GM13977 (cell line): ENCODE results near the gene PTCH1.

Experiments
- DNase-seq: peaks from one replicate; pipeline ENCODE4 v3.0.0; 2012; ENCODE audit warnings: low spot score
- in situ Hi-C: fragments of 300-500 bp; cut with MboI; formaldehyde crosslinking; loops from one replicate; pipeline ENCODE4 v1.12.0; 2022; ENCODE audit warnings: low sequenced_read_pairs, low pct_unique_long_range_greater_than_20kb, mixed read lengths, inconsistent platforms; ENCODE audit not compliant: unreplicated experiment
- TF ChIP-seq, protein P1 (sequence below): IDR thresholded peaks from 2 replicates; pipeline ENCODE4 v1.5.1; 2012; ENCODE audit warnings: mild to moderate bottlenecking, control low read depth; ENCODE audit not compliant: insufficient read depth; ENCODE audit errors: extremely low read depth, missing control alignments

Gene PTCH1

DNA sequence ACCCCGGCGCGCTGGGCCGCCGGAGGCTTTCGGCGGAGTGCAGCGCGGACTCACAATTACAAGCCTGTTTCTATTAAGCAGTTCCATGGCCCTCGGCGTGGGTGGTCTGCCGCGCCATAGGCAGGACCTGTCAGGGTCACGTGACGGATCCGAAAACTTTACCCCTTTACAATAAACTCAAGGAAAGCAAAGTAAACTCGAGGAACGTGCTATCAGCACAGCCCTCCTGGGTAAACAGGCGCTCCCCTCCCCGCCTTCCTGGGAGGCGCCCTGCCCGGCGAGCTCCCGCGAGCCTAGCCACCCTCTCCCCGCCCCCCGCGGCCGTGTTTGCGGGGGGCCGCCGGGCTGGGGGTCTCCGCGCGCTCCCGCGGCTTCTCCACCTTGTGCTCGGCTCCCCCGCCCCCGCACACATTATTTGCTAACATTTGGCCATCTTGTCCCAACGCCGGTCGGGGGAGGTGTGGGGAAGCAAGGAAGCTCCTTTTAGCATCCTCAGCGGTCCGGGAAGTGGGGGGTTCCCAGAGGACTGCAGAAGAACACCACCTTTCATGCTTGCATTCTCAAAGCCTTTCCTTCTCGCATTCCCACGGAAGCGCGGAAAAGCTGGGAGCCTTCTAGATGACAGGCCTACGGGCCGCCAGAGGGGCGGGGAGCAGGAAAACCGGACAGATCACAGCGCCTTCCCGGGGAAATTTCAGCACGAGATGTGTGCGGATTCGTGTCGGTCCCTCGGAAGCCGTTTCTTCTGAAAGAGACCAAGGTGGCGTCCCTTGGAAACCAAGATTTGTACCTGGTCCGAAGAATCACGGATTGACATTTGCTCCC is at the start of gene PTCH1:
Gene PTCH1, minus strand, starts transcription at position 238 of the 825 bp plus-strand sequence.
- TF ChIP-seq, protein P1, sequence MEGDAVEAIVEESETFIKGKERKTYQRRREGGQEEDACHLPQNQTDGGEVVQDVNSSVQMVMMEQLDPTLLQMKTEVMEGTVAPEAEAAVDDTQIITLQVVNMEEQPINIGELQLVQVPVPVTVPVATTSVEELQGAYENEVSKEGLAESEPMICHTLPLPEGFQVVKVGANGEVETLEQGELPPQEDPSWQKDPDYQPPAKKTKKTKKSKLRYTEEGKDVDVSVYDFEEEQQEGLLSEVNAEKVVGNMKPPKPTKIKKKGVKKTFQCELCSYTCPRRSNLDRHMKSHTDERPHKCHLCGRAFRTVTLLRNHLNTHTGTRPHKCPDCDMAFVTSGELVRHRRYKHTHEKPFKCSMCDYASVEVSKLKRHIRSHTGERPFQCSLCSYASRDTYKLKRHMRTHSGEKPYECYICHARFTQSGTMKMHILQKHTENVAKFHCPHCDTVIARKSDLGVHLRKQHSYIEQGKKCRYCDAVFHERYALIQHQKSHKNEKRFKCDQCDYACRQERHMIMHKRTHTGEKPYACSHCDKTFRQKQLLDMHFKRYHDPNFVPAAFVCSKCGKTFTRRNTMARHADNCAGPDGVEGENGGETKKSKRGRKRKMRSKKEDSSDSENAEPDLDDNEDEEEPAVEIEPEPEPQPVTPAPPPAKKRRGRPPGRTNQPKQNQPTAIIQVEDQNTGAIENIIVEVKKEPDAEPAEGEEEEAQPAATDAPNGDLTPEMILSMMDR: no peak
- DNase-seq: peak; percentile 47
- in situ Hi-C loops: no loop called here

- TF ChIP-seq, protein P1: no peak
- DNase-seq: no peak
- in situ Hi-C loops: no loop called here
These were observed 49.2 kb upstream of the PTCH1 start for GRCh38 chr9:95565982-95566381.

- no peak for DNase-seq
- TF ChIP-seq, protein P1: no peak
- in situ Hi-C loops: no loop called here
These were observed 45.1 kb upstream of the PTCH1 start for GRCh38 chr9:95561913-95562312.

- in situ Hi-C loops: no loop called here
- no peak for DNase-seq
- TF ChIP-seq, protein P1: no peak
These were observed 40.4 kb upstream of the PTCH1 start for GRCh38 chr9:95557142-95557541.

DNA sequence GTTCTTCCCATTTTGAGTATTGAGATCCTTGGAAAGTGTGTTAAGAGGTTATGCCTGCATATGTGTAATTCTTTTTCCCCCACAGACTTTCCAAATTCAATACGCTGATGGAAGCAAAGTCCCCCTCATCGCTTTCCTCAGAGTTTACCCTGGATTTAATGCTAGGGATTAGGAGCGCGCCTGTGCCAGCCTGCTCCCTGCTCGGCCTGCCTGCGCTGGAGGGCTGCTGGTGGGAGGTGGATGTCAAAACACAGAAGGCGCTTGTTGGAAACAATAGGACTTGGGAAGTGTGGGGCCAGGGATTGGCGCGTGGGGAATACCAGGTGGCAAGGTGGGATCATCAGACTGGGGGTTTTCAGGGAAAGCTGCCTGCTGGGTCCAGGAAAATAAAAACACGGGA is 39.8 kb upstream of the PTCH1 start:
- TF ChIP-seq, protein P1: no peak
- no peak for DNase-seq
- in situ Hi-C loops: no loop called here

DNA sequence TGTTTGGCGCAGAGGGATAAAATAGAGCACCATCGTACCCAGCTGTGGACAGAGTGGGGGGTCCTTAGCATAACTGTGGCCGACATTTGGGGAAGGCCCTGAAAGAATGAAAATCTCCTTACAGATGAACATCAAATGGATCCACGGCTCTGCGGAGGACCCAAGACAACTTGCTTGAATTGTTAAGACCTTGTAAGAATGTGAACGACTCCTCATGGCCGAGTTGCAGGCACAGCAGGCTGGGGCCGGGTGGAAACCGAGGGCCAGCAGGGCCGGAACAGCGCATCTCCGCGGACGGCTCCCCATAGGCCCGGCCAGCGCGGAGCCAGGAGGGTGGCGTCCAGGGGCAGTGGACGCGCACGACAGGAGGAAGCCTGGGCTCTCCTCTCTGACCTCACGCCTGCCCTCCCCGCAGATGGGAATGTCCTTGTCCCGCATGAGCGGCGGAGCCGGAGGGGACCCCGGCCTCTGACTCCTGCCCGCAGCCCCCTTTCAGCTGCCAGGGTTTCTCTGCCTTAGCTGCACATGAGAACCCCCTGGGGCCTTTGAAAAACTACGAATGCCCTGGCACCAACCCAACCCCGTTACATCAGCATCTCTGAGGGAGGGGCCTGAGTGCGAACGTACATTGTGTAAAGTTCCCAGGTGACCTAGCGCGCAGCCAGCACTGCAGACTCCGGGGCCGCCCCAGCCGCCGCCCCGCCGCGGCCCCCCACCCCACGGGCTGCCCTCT is 36.2 kb upstream of the PTCH1 start:
- in situ Hi-C loops: no loop called here
- DNase-seq: no peak
- TF ChIP-seq, protein P1: no peak
